GM23338 (cell line): ENCODE data around the gene YIPF3. TPM values are rescaled to one million over a fixed set of nuclear protein-coding genes. Genes with fewer than 3 reads are reported as not detected.
"Not testable (repeated sequence)": the region's sequence is repeated elsewhere in the genome, so short reads cannot be mapped to it uniquely, and the experiment has no call there.

Source experiments
- ATAC-seq: fragments of 200-7000 bp; cut with Tn5 transposase; 3 replicates; pipeline ENCODE4 v1.9.1; 2020
- DNase-seq: peaks from one replicate; pipeline ENCODE4 v3.0.0-alpha.2; 2015; ENCODE audit warnings: low spot score
- H2AFZ ChIP-seq: fragments of 200-600 bp; sonication (generic); 2 replicates; pipeline ENCODE4 v1.8.0; 2016; ENCODE audit warnings: antibody characterized with exemption, mild to moderate bottlenecking, moderate library complexity
- H3F3A ChIP-seq: fragments of 200-600 bp; sonication (generic); replicated peaks from 2 replicates; pipeline ENCODE4 v1.8.0; 2017; ENCODE audit warnings: antibody characterized with exemption, mixed run types, low read depth
- H3K27ac ChIP-seq: fragments of 200-600 bp; sonication (generic); 2 replicates; pipeline ENCODE4 v1.6.1; 2016; ENCODE audit warnings: low read depth
- H3K27me3 ChIP-seq: fragments of 200-600 bp; sonication (generic); 2 replicates; pipeline ENCODE4 v1.8.0; 2016; ENCODE audit warnings: mild to moderate bottlenecking, mixed run types, moderate library complexity; ENCODE audit not compliant: insufficient read depth
- H3K36me3 ChIP-seq: fragments of 200-600 bp; sonication (generic); 2 replicates; pipeline ENCODE4 v1.8.0; 2016; ENCODE audit warnings: mild to moderate bottlenecking; ENCODE audit not compliant: insufficient read depth
- H3K4me1 ChIP-seq: fragments of 200-600 bp; sonication (generic); 2 replicates; pipeline ENCODE4 v1.8.0; 2016; ENCODE audit warnings: mild to moderate bottlenecking, moderate library complexity; ENCODE audit not compliant: insufficient read depth
- H3K4me2 ChIP-seq: fragments of 200-600 bp; sonication (generic); 2 replicates; pipeline ENCODE4 v1.7.1; 2017; ENCODE audit warnings: mixed run types
- H3K4me3 ChIP-seq: fragments of 200-600 bp; sonication (generic); 2 replicates; pipeline ENCODE4 v1.6.1; 2016; ENCODE audit warnings: mixed run types
- H3K79me2 ChIP-seq: fragments of 200-600 bp; sonication (generic); replicated peaks from 2 replicates; pipeline ENCODE4 v1.8.0; 2017; ENCODE audit warnings: mild to moderate bottlenecking; ENCODE audit not compliant: insufficient read depth
- H3K9me2 ChIP-seq: fragments of 200-600 bp; sonication (generic); 2 replicates; pipeline ENCODE4 v1.8.0; 2017; ENCODE audit not compliant: insufficient read depth
- H4K20me1 ChIP-seq: fragments of 200-600 bp; sonication (generic); replicated peaks from 2 replicates; pipeline ENCODE4 v1.8.0; 2017; ENCODE audit warnings: mild to moderate bottlenecking; ENCODE audit not compliant: insufficient read depth
- H3K27ac Mint-ChIP-seq: 2 replicates; pipeline ENCODE4 v1.8.0; 2020; ENCODE audit warnings: inconsistent platforms, mild to moderate bottlenecking, moderate library complexity, mixed read lengths
- H3K27me3 Mint-ChIP-seq: 3 replicates; pipeline ENCODE4 v1.8.0; 2022; ENCODE audit warnings: low read depth, mild to moderate bottlenecking, moderate library complexity, mixed read lengths, inconsistent platforms; ENCODE audit not compliant: insufficient read depth, poor library complexity
- H3K36me3 Mint-ChIP-seq: 3 replicates; pipeline ENCODE4 v1.8.0; 2021; ENCODE audit warnings: low read depth, mild to moderate bottlenecking, inconsistent platforms, moderate library complexity, mixed read lengths
- H3K4me1 Mint-ChIP-seq: 3 replicates; pipeline ENCODE4 v1.8.0; 2020; ENCODE audit warnings: mild to moderate bottlenecking, inconsistent platforms, mixed read lengths
- H3K4me3 Mint-ChIP-seq: 3 replicates; pipeline ENCODE4 v1.8.0; 2021; ENCODE audit warnings: moderate library complexity, mild to moderate bottlenecking, inconsistent platforms, mixed read lengths
- H3K9me3 Mint-ChIP-seq: 3 replicates; pipeline ENCODE4 v1.8.0; 2020; ENCODE audit warnings: moderate library complexity, mild to moderate bottlenecking, inconsistent platforms, mixed read lengths
- CREB1 ChIP-seq: fragments of 250-450 bp; sonication (Bioruptor Pico); IDR thresholded peaks from 2 replicates; pipeline ENCODE4 v1.5.0; 2020; ENCODE audit warnings: low read depth, mild to moderate bottlenecking, moderate library complexity
- CTCF ChIP-seq, 2 experiments: fragments of 200-600 bp in 1 of 2; sonication (generic) in 1 of 2; conservative IDR thresholded peaks; 2 replicates each; pipeline versions ENCODE4 v1.5.1 to v1.6.1; 2016 to 2017; ENCODE audit warnings: antibody characterized with exemption in 2 of 2, low read depth in 2 of 2, mild to moderate bottlenecking in 2 of 2, moderate library complexity in 1 of 2
- ETS1 ChIP-seq: IDR thresholded peaks from 2 replicates; pipeline ENCODE4 v1.6.1; 2016; ENCODE audit warnings: antibody characterized with exemption
- EZH2phosphoT487 ChIP-seq: fragments of 200-600 bp; sonication (generic); IDR thresholded peaks from one replicate; pipeline ENCODE4 v1.8.1; 2018; ENCODE audit warnings: antibody characterized with exemption; ENCODE audit not compliant: unreplicated experiment
- ZNF114 ChIP-seq: fragments of 250-450 bp; sonication (Bioruptor Pico); IDR thresholded peaks from 2 replicates; pipeline ENCODE4 v1.5.0; 2020; ENCODE audit warnings: mild to moderate bottlenecking, moderate library complexity
- ZNF462 ChIP-seq: fragments of 250-450 bp; sonication (Bioruptor Pico); IDR thresholded peaks from 2 replicates; pipeline ENCODE4 v1.5.0; 2020; ENCODE audit warnings: mild to moderate bottlenecking, moderate library complexity
- polyA plus RNA-seq: library from polyadenylated mRNA; unstranded; fragments of >200 nt; fragmentation: Nextera tagmentation; extraction: Ambion mirVana; gene quantifications from 2 replicates; pipeline ENCODE4 v1.2.1, GENCODE V29; 2016
- total RNA-seq: library from RNA; depleted of rRNA; stranded (reverse); fragments of >200 nt; shearing (Covaris generic); gene quantifications from 2 replicates; pipeline ENCODE4 v1.2.3, GENCODE V29; 2014

Gene YIPF3
- total and polyA plus RNA-seq, 2 experiments from 2014 or later = 64.4 to 94.3 TPM

GRCh38 chr6:43467752-43468151, 49.0 kb downstream of the YIPF3 start (continued):
- TF ChIP-seq ZNF462 = no peak
- TF ChIP-seq ETS1 = no peak
- TF ChIP-seq EZH2phosphoT487 = no peak
- no peak for TF ChIP-seq CTCF (conservative IDR thresholded peaks at IDR 0.05; ENCODE audit: low read depth in 2 of 2)
- TF ChIP-seq ZNF114 (CRISPR knock-in tag) = no peak
- no peak for TF ChIP-seq CREB1 (CRISPR knock-in tag)

- H3F3A ChIP-seq, H3K4me3 Mint-ChIP-seq, H3K4me2 ChIP-seq, H3K36me3 ChIP-seq, H3K4me1 Mint-ChIP-seq, H3K4me1 ChIP-seq, H3K27me3 Mint-ChIP-seq, H3K27me3 ChIP-seq, DNase-seq, H3K79me2 ChIP-seq, ATAC-seq, H3K36me3 Mint-ChIP-seq, H3K9me3 Mint-ChIP-seq, H3K9me2 ChIP-seq, H2AFZ ChIP-seq, H3K27ac ChIP-seq, H3K4me3 ChIP-seq, H3K27ac Mint-ChIP-seq, H4K20me1 ChIP-seq: not testable (repeated sequence)
Measured at GRCh38 chr6:43467265-43467664, 49.5 kb downstream of the YIPF3 start.
